Gastroesophageal sphincter (tissue), 3 donors: ENCODE results near the gene GATA3.

Experiments
- EP300 ChIP-seq: sonication (generic); formaldehyde crosslinking; IDR thresholded peaks from one replicate; pipeline ENCODE4 v1.6.1; 2017; ENCODE audit warnings: antibody characterized with exemption, mild to moderate bottlenecking
- POLR2A ChIP-seq, 2 donors: fragments of 450-650 bp; IDR thresholded peaks; one replicate each; pipeline ENCODE4 v1.6.1; 2017; ENCODE audit warnings: antibody characterized with exemption in 2 of 2, mild to moderate bottlenecking in 2 of 2, moderate library complexity in 1 of 2
- POLR2AphosphoS5 ChIP-seq: sonication (generic); formaldehyde crosslinking; IDR thresholded peaks from one replicate; pipeline ENCODE4 v1.6.1; 2017; ENCODE audit warnings: antibody characterized with exemption
- TF ChIP-seq, protein P1 (sequence below), 4 experiments: fragments of 200-600 bp in 2 of 4; fragments of 450-650 bp in 2 of 4; sonication (generic) in 1 of 4; IDR thresholded peaks; one replicate each; pipeline ENCODE4 v1.5.1; 2017 to 2019; ENCODE audit warnings: antibody characterized with exemption in 4 of 4, mild to moderate bottlenecking in 2 of 4, moderate library complexity in 2 of 4

DNA sequence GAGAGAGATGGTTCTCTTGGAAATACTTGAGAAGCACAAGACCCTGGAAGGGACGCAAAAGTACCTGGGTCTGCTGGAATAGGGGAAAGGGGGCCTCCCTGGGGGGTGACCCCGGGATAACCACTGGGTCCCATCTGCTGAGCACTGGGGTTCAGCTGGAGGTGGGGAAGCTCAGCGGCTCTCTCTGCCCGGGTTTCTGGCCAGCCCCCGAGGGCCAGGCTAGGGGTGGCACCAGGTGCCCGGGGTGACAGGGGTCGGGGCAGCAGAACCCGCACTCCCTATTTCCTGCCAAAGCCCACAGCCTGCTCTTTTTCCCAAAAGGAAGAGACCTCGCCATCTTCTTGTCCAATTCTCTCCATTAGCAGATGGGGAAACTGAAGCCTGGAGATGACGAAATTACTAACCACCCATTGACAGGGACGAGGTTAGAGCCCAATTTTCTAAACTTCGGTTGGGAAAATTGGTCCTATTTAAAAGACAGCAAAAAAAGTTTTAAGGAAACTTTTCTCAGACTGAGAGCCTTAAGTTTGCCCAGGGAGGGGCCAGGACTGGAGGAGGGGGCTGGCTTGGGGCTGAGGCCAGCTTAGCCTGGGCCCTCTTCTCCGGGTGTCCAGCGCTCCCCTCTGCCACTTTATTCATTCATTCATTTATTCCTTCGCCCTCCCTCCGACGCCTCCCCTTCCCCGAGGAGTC, 17.8 kb upstream of the GATA3 start:
- TF ChIP-seq, protein P1, sequence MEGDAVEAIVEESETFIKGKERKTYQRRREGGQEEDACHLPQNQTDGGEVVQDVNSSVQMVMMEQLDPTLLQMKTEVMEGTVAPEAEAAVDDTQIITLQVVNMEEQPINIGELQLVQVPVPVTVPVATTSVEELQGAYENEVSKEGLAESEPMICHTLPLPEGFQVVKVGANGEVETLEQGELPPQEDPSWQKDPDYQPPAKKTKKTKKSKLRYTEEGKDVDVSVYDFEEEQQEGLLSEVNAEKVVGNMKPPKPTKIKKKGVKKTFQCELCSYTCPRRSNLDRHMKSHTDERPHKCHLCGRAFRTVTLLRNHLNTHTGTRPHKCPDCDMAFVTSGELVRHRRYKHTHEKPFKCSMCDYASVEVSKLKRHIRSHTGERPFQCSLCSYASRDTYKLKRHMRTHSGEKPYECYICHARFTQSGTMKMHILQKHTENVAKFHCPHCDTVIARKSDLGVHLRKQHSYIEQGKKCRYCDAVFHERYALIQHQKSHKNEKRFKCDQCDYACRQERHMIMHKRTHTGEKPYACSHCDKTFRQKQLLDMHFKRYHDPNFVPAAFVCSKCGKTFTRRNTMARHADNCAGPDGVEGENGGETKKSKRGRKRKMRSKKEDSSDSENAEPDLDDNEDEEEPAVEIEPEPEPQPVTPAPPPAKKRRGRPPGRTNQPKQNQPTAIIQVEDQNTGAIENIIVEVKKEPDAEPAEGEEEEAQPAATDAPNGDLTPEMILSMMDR (IDR thresholded peaks at IDR 0.05), result no peak
- TF ChIP-seq POLR2A (IDR thresholded peaks at IDR 0.05) (no peak), EP300 (no peak), POLR2AphosphoS5 (no peak)
